ENCODE measurements around the gene ERICH6B.

Gene ERICH6B

GRCh38 chr13:45601680-45602079, 13.9 kb downstream of the ERICH6B start:
- no peak for DNase-seq (ENCODE audit: low read depth)

- DNase-seq (ENCODE audit: low read depth), result no peak
Observed at GRCh38 chr13:45598597-45598996, 16.9 kb downstream of the ERICH6B start.

- DNase-seq (ENCODE audit: low read depth), result no peak
Observed at GRCh38 chr13:45596800-45597475, 18.6 kb downstream of the ERICH6B start.

- DNase-seq (ENCODE audit: low read depth), result no peak
Observed at GRCh38 chr13:45595965-45596364, 19.6 kb downstream of the ERICH6B start.

GRCh38 chr13:45594764-45595163, 20.8 kb downstream of the ERICH6B start:
- DNase-seq (ENCODE audit: low read depth), result no peak

GRCh38 chr13:45594227-45594626, 21.3 kb downstream of the ERICH6B start:
- DNase-seq (ENCODE audit: low read depth), result no peak

GRCh38 chr13:45592758-45593157, 22.8 kb downstream of the ERICH6B start:
- no peak for DNase-seq (ENCODE audit: low read depth)

- no peak for DNase-seq (ENCODE audit: low read depth)
Observed at GRCh38 chr13:45590066-45590465, 25.5 kb downstream of the ERICH6B start.

GRCh38 chr13:45587897-45588296, 27.6 kb downstream of the ERICH6B start:
- DNase-seq (ENCODE audit: low read depth), result no peak

- no peak for DNase-seq (ENCODE audit: low read depth)
Observed at GRCh38 chr13:45584816-45585215, 30.7 kb downstream of the ERICH6B start.

GRCh38 chr13:45582408-45583076, 33.0 kb downstream of the ERICH6B start:
- no peak for DNase-seq (ENCODE audit: low read depth)

GRCh38 chr13:45576466-45576865, 39.1 kb downstream of the ERICH6B start:
- DNase-seq (ENCODE audit: low read depth), result no peak

GRCh38 chr13:45575830-45576180, 39.7 kb downstream of the ERICH6B start:
- DNase-seq (ENCODE audit: low read depth), result no peak

GRCh38 chr13:45575146-45575829, 40.3 kb downstream of the ERICH6B start:
- no peak for DNase-seq (ENCODE audit: low read depth)

GRCh38 chr13:45565331-45565730, 50.2 kb downstream of the ERICH6B start:
- no peak for DNase-seq (ENCODE audit: low read depth)

GRCh38 chr13:45564133-45564776, 51.3 kb downstream of the ERICH6B start:
- peak; percentile 8 for DNase-seq (ENCODE audit: low read depth)

- no peak for DNase-seq (ENCODE audit: low read depth)
Observed at GRCh38 chr13:45554604-45555109, 60.9 kb downstream of the ERICH6B start.

GRCh38 chr13:45548281-45548680, 67.3 kb downstream of the ERICH6B start:
- no peak for DNase-seq (ENCODE audit: low read depth)

GRCh38 chr13:45546410-45546765, 69.2 kb downstream of the ERICH6B start:
- DNase-seq (ENCODE audit: low read depth), result no peak

GRCh38 chr13:45545686-45546409, 69.7 kb downstream of the ERICH6B start:
- DNase-seq (ENCODE audit: low read depth), result no peak

GRCh38 chr13:45544520-45544919, 71.0 kb downstream of the ERICH6B start:
- DNase-seq (ENCODE audit: low read depth), result no peak

- no peak for DNase-seq (ENCODE audit: low read depth)
Observed at GRCh38 chr13:45542878-45543277, 72.7 kb downstream of the ERICH6B start.

Data from HS-5 (cell line).